ENCODE data around the gene MAML2.

Gene MAML2

DNA sequence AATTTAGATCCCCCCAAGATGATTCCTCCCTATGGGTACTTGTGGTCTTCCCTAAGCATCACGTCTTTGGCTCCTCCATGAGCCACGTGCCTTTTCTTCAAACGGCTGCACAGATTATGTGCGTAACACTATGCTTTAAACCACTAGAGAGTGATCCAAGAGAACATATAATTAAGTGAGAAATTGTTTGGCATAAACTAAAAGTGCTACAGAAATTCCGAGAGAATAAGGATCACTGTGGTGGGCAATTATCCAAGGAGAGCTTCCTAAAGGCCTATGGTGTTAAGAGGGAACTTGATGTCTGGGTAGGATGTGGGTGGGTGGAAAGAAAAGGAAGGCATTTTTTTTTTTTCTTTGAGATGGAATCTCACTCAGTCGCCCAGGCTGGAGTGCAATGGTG, 110.9 kb downstream of the MAML2 start:
- DNase-seq = no peak

DNA sequence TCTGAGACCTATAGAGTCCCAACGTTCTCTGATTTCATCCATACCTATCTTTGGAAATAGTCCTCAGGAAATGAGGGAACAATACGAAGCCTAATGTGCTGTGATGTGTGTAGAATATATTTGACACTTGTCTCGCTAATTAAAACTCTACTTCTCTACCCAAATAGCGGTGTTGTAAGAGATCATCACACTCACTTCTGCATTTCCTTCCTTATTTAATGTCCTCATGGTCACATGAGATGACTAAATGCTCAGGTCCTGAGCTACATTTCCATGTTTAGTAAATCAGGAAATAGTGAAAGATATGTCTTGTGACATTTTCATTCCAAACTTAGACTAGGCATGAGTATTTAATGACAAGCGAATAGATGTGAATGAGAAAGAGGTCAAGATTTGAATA, 112.3 kb downstream of the MAML2 start:
- no peak for DNase-seq

DNA sequence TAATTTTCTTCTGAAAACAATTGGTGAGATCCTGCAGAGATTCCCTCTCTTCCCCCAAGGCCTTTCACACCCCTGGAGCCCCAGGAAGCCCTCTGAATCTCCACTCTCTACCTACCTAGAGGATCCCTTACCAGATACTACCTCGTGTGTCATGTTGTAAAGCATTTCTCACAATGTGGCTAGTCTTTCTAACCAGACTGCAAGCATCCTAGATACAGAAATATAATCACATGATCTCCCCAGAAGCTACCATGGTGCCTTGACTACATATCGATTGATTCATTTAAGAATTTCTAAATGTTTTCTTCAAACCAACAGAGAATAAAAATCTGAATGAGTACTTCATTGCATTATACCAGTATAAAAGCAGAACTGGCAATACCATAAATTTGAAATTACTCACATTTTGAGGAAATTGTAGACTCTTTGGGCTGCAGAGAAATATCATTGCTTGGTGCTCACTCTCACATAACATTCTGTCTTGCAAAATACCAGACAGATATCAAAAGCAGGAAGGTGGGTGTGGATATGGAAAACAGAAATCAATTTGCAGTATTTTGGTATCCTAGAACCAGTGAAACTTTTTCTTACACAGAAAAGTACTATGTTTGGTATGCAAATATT, 113.5 kb downstream of the MAML2 start:
- no peak for DNase-seq

DNA sequence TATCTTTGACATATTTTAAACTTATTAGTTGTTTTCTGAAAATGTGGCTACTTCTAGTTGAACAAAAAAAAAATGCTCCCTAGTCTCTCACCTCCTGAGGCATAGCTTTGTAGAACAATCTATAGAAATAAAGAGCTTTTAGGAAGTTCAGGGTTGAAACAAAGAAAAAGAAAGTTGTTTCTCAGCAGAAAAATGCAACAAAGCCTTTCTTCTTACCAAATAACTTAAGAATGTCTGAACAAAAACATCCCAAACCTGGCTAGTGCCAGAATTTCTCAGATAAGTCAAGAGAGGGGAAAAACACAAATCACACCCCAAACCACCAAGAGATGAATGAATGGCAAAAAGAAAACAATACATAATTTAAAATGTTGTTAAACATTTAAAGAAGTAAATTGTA, 114.1 kb downstream of the MAML2 start:
- DNase-seq = no peak

DNA sequence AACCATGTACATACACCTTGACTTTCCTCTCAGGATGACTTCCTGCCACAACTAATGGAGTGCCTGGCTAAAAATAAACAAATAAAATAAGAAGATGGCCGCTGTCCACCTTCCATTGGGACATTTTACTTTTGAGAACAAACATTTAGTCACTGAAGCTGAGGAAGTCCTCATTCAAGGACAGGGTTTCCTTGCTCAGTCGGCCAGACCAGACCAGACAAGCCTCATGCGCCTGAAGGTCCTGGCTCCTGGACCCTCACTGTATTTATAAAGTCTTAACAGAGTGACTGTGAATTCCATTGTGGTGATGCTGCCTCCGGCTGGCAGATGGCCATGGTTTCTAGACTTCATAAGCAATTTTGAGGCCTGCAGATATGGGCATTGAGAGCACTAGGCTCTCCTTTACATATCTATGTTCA, 114.5 kb downstream of the MAML2 start:
- no peak for DNase-seq

DNA sequence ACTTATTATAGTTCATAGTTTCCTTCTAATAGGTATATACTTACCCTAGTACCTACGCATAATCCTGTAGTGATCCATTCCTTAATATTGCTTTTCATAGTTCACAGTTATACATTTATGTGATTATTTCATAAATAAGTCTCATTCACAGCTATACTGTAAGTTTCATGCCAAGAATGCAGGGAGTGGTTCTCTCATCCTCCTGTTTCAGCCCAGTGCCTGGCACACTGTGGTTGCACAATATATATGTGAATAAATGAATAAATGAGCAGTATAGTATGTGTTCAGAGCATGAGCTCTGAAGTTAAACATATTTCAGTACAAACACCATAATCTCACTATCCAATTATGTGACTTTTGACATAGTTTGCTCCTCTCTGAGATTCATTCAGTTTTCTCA, 115.8 kb downstream of the MAML2 start:
- no peak for DNase-seq

DNA sequence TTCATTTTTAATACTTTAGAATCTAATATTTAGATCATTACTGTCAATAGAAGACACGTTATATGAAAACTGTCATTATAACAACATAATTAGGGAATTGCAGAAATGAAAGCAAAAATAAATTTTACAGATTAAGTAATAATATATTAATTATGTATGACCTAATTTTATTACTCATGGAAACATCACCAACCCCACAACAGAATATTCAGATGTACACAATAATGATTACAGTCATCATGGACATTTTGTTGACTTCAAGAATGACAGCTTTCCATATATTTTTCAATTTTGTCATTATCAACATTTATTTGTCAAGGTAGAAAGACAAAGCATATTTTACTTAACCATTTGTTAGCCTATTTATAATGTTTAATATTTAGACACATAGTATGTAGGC, 119.9 kb downstream of the MAML2 start:
- DNase-seq = no peak

DNA sequence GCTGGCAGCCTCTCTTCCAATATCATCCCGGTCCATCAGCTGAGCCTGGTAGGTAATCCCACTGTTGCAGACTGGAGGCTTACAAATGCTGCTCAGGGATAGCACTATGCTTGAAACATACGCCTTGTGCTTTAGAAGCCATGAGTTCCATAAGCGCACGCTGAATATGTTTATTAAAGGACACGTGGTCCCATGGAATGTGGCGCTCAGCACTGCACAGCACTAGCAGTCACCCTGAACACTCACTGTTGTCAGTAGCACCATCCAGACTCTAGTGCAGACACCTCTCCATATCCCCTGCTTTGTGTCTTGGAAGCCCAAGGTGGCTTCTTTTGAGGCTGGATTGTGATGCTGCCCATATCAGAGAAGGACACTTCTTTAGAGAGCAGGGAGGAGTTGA, 120.9 kb downstream of the MAML2 start:
- DNase-seq = no peak

DNA sequence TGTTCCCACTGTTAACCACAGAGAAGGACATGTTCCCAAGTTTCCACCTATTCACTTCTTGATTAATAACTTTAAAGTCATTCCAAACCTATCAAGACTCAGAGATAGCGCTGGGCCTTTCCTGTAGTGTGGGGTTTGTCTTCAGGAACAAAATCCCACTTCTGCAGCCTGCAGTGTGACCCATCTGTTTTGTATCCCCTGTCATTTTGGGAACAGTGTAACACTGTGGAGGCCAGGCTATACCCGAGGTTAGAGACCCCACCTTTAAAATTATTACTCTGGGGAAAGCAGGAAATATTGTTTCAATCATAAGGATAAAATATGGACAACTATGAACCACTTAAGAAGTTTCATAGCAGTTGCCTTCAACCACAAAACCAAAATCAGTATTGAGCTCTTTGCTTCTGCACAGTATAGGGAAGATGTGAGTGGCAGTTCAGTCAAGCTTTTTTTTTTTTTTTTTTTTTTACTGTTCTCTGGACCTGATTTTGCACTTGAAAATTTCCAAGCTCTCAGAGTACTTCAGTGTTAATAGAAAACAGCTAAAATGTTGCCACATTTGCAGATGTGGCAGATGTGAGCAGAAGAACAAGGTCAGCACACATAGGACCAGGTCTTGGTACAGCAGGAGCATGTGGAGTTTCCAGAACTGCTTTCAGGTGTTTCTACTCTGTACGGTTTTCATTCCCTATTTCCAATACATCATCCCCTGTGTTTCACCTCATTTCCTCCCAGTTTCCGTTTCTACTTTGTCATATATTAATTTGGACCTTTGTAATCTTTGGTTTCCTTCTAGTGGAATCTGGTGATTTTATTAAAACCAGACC, 121.5 kb downstream of the MAML2 start:
- DNase-seq = no peak

DNA sequence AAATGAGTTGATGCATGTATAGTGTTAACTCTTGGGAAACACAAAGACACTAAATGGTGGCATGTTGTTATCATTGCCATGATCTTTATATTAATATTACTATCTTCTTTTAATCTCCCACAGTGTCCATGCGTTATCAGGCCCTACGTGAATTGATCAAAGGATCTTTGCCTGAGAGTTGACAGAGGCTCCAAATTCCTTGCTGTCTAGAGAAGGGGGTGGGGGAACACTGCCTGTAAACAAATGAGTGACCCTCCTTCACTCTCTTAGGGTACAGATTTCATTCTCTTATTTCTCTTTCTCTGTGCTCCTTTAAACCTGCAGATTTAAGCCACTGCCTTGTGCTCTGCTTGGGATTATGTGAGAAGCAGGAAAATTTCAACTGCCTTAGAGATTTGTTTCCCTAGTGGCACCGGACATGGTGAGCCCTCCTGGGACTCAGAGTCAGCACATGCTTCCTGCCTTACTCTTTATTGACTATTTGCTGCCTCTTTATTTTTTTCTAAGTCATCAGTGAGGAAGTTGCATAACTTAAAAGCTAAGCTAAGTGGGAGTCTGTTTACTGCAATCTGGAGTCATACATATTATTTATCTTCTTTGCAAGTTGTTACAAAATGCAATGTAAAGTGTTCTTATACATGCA, 122.9 kb downstream of the MAML2 start:
- DNase-seq = no peak

DNA sequence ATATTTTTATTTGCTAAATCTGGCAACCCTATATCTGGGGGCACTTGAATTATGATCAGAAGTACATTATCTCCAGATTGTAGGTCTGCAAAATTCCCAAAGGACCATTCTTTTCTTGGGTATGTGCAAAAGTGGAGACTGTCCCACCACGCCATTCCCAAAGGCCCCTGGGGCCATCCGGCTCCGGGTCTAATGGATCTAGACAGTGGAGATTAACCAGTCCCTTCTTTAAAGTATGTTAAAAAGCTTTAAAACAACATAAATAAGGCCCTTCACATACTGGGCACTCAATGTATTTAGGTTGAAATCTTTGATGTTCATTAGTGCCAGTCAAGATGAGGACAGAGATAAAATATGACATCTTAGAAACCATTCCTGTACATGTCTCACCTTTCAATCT, 124.1 kb downstream of the MAML2 start:
- DNase-seq = no peak

DNA sequence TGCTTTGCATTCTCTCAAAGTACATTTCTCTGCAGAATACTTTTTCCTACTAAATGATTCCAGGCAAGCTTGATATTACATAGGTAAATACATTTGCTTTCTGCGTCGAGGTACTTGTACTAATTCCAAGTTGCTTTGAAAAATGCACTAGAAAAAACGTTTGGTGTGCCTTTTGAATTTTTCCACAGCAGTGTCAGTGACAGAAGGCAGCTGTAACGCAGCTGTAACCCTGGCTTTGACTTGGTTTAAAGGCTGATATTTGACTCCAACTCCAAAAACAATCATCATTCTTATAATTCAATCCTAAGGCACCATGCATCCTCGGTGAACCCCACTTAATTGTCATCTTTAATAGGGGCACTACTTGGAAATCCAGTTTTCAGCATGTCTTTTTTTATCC, 125.0 kb downstream of the MAML2 start:
- no peak for DNase-seq

DNA sequence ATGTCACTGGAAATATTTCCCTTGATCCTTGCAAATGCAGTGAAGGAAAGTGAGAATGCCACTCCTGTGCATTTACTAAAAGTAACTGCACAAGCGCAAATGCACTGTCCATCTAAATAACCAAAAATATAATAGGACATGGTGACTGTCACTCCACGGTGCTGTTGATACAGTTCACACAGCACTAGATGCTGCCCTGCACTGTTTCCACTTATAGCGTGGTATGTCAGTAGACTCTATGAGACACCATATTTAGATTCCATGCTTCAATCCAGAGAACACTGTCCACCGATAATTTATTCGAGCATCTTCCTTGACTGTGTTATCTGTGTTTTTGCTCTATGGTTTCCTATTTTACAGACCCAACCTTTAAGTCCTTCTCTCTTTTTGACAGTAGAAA, 125.8 kb downstream of the MAML2 start:
- DNase-seq = no peak

DNA sequence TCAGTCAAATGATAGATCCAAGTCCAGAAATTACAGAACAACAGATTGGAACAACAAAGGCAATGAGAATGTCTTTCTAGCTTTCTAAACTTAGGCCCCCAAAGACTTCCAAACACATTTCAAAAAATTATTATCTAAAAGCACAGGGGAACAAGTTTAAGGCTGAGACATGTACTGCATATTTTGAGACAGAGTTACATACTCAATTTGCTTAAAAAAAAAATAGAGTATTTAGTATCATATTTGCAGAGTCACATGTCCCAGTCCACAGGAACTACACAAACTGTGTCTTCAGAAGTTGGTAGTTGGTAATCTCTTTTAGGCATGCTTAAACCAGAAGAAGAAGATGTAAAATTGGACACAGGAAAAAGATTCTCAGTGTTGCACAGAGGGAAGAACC, 127.2 kb downstream of the MAML2 start:
- DNase-seq = no peak

DNA sequence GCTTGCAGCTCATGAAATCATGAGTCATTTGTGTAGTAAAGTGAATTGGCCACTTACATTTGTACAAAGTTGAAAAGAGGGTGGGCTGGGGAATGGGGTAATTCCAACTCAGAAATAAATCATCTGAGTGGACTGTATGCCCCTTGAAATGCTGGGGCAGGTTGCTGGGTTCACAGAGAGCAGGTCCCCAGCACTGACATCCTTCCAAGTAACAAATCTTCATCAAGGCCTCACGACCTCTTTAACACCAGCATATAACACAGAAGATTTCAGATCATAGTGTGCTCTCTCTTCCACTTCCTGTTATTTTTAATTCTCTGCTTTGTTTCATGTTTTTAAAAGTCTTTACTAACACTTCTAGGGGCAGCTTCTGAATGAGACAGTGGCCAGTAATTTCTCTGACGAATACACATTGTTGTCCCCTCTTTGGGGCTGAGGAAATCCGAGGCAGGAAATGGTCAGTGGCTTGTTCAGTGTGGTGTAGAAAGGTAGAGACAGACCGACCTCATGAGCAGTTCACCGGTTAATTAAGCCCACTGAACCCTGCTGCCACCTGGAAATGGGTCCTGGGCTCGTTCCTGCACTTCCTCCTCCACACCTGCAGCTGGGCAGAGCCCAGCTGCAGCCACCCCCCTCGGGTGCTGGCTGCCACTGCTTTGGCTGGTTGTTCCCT, 127.7 kb downstream of the MAML2 start:
- DNase-seq = no peak

DNA sequence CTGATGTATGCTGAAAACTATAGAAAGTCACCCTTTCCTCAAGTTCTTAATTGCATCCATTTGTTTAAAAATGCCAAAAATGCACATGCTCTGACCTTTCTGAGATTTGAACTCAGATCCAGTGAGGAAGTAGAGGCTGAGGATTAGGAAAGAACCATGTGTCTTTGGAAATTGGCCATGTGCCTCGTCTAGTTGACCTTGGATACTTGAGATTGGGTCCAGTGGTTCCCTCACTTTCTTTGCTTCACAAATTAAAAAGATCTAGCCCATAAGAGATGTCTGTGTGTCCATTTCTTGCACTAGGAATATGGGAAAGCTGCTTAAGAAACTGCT, 128.3 kb downstream of the MAML2 start:
- no peak for DNase-seq

DNA sequence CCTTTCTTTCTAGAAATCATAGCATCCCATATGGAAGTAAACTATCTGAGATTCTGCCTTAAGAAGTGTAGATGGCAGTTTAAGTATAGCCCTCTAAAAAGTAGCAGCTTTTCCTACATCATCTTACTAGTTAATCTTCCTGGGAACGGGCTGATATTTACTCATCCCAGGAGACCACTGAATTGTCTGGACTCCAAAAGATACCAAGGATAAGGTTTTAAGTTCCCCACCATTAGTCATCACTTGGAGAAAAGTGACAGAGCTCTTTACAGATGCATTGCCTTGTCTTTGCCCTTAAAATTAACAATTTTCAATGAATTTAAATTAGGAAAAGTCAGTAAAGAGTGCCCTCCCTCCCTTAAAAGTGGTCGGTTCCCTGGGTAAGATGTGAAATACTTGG, 129.5 kb downstream of the MAML2 start:
- DNase-seq = peak; percentile 42

DNA sequence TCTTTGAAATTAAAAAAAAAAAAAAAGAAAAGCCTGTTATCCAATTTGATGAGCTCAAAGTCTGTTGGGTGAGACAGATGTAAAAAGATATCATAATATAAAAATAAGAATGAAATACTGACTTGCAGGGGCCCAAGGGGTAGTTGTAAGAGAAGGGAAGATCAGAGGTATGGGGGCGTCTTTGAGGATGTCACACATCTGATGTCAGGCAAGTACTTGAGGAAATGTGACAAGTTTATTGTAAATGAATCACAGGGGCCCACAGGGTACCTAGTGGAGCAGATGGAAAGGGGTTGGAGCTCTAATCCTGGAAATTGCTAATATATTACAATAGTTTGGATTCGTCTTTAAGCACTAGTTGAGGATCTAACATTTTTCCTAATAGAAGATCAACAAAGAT, 131.6 kb downstream of the MAML2 start:
- DNase-seq = no peak

DNA sequence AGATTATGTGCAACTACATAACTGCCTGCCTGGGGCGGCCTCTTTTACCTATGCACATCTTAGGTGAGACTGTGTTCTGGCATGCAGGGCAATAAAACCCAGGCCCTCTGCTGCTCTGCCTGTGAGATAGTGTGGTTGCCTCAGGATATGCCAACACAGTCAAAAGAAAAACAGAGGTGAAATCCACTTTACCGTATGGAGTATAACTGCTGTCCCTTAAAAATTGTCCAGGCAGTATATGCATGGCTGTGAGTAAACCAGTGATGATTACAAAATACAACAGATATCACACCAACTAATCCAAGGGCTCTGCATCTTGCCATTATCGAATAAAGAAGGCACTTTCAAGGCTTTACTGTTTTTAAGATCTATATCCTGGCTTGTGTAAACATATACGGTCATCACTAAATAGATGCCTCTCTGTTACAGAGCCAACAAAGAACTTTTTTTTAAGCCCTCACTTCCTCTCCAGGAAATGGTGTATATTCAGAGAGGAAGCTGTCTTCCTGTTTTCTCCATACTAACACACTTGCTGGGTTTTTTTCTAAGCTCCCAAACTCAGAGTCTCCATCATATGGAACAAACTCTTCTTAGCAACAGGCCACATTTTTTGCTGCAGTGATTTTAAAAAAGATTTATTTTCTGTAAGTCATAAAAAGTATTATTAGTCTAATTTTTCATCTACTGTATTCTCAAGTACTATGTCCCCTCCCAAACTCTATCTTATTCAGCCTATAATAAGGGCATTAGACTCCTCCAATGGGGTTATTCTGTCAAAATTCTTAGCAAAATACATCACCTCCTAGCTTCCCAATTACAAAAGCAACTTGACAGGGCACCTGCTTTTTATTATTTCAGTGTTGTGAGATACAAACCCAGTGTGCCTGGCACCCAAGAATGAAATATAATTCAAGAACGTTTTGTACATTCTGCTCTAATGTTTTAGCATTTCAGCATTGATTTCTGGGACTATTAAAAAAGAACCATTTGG, 135.2 kb downstream of the MAML2 start:
- DNase-seq = no peak

DNA sequence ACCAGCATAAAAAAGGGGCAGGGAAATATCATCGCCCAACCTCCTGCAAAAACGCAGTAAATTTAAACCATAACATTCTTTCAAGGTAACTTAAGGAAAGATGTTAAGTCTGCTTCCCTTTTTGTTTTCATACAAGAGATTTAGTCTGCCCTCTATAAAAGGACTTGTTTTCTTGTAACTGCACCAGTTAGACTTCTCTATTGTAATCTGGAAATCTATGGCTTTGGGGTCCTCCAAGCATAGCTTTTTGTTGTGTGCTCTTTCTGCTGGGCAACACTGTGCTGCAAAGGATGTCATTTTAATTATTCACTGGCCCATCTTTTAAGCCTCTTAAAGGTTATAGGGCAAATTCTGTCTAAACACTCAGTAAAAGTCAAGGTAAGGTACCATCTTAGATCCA, 136.0 kb downstream of the MAML2 start:
- DNase-seq = no peak

DNA sequence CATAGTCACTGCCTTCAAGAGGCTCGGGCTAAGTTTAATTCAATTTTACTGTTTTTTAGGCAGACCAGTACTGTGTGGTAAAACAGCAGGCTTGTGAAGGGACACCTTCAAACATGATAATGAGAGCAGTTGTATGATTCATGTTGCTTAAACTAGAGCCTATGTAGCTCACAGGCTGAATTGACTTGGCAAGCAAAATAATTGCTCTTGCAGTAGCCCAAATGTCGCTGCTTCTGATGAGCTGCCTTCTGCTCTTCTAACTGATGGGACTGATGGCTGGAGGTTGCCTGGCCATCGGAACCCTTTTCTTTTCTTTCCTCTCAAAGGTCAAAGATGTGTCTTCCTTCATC, 137.6 kb downstream of the MAML2 start:
- DNase-seq = peak; percentile 52

DNA sequence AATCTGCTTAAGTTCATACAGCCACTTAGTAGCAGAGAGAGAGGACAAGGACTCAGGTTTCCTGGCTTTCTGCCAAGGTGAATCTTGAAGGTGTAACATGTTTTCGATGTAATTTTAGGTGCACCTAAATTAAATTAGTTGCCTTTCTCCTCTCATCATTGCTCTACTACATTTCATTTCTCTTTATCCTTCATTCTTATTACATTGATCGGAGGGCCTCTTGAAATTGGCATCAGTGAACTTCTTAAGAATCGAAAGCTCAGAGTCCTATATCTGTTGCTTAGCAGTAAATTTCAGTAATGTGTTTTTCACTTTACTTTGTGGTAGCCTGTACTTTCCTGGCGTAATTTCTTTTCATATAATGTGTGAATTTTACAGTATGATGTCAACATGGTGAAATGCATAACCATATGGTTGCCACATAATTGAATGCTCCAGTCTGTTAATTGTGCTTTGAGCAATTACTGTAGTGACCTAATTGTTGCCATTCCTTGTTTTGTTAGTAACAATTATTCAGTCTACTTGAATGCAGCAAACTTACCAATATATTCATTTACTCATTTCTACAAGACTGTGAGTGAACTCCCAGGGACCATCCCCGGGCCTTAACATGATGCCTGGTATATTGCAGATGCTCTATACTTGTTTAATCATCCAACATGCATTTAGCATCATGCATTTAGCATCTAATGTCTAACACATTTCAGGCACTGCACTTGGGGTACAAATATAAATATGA, 138.1 kb downstream of the MAML2 start:
- no peak for DNase-seq

Data from DMS 273 treated with DMSO at 0.1 percent for 48 hours (cell line).